Activated CD4-positive, alpha-beta T cell treated with anti-CD3 and anti-CD28 coated beads, Interleukin-2, amount 50 U/mL, for 4 hours (primary cell): ENCODE data around the gene ALDH9A1.
A peak's percentile ranks its signal among the peaks of the same experiment; 100 is the strongest.
"Not testable (repeated sequence)": the region's sequence is repeated elsewhere in the genome, so short reads cannot be mapped to it uniquely, and the experiment has no call there.

ENCODE experiments used
- DNase-seq, 2 experiments: peaks; one replicate each; pipeline ENCODE4 v3.0.0-alpha.2; 2020

ALDH9A1 gene

DNA sequence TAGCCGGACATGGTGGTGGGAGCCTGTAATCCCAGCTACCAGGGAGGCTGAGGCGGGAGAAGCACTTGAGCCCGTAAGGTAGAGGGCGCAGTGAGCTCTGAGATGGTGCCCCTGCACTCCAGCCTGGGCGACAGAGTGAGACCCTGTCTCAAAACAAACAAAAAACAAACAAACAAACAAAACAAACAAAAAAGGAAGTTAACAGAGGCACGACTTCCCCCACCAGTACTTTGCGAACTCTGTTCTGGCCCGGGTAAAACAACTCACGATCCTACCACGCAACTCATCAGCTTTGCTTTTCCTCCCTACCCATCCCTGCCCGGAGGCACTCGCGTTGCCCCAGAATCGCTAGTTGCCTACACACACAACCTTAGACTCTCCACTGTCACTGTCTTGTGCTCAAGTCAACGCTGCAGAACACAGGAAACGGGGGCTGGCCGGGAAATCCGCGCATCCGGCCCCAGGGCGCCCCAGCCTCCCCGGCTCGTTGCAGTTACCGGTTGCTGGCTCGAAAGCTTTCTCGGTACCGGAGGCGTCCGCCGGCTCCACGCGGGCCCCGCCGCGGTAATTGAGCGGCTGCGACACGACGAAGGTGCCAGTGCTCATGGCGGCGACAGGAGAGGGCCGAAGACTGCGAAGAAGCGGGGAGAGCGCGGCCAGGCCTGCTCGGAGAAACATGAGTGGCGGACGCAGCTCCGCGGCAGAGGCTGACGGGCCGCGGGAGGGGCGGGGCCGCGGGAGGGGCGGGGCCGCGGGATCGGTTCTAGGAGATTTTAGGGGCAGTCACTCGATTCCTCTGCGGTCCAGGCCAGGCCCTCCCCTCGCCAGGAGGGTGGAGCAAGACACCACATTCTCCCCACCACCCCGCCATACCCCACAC lies at the start of gene ALDH9A1:
Gene ALDH9A1, minus strand, starts transcription at position 682 of the 880 bp plus-strand sequence. Its CDS starts 4 bp downstream, at position 678.
- DNase-seq: peak; percentile 80 to 81

DNA sequence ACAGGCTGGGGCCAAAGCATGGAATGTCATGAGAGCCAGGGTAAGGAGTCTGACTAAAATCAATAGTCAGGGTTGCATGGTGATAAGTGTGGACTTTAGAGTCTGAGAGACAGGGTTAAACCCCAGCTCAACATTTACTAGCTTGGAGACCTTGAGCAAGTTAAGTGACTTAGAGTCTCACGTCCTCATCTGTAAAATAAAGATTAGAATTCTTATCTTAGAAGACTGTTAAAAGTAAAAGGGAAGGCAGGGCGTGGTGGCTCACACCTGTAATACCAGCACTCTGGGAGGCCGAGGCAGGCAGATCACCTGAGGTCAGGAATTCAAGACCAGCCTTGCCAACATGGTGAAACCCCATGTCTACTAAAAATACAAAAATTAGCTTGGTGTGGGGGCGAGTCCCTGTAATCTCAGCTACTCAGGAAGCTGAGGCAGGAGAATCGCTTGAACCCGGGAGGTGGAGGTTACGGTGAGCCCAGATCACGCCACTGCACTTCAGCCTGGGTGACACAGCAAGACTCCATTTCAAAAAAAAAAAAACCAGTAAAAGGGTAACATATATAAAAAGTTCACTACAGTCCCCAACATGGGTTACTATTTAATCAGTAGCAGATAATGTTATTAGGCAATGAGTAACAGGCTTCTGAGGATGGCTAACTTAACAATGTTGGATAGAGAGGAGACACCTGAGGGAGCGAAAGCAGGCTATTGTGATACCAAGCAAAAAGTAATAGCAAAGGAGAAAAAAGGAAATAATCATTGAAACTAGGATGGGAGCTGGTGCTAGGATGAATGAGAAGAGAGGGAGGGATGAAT lies 49.5 kb upstream of the ALDH9A1 start:
- DNase-seq: no peak

DNA sequence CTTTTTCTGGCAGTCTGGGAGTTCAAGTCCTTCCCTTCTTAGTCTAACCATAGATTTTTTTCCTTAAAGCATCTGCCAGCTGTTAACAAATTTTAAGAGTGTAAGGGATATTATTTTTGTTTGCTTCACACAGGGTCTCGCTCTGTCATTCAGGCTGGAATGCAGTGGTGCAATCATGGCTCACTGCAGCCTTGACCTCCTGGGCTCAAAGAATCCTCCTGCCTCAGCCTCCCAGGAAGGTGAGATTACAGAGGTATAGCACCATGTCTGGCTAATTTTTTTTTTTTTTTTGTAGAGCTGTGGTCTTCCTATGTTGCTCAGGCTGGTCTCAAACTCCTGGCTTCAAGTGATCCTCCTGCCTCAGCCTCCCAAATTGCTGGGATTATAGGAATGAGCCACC lies 46.6 kb upstream of the ALDH9A1 start:
- DNase-seq: not testable (repeated sequence)

DNA sequence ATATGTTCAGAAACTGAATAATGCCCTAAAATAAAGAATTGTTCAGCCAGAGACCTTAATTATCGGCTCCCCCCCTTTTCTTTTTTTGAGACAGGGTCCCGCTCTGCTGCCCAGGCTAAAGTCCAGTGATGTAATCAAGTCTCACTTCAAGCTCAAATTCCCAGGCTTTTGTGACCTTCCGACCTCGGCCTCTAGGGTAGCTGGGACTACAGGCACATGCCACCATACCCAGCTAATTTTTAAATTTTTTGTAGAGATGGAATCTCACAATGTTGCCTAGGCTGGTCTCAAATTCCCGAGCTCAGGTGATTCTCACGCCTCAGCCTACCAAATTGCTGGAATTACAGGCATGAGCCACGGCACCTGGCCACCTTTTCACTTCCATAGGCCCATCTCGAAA lies 43.8 kb upstream of the ALDH9A1 start:
- no peak for DNase-seq

DNA sequence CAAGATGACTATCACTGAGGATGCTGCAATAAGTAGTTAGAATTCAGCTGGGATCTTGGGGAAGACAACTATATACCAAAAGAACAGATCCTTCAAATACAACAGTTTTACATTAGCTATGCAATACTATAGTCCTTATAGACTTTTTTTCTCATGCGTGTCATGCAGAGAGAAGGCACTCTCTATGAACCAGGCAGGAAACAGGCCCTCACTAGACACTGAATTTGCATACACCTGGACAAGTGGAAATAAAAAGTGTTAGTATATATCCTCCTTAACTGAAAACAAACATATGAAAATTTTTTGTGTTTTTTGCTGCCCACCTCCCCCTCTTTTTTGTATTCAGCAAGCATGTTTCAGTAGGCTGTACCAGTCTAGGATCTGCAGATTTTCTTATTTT lies 40.4 kb upstream of the ALDH9A1 start:
- DNase-seq: no peak

DNA sequence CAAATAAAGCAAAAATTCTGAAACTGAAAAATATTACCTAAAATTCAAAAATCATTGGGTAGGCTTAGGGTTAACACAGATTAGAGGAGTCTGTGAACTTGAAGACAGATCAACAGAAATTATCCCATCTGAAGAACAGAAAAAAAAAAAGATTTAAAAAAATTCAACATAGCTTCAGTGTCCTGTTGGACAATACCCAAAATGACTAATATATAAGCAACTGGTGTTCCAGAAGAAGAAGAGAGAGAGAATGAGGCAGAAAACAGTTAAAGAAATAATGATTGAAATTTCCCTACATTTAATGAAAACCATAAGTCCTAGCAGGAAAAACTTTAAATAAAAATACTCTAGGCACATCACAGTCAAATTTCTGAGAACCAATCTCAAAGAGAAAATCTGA lies 38.8 kb upstream of the ALDH9A1 start:
- DNase-seq: no peak

DNA sequence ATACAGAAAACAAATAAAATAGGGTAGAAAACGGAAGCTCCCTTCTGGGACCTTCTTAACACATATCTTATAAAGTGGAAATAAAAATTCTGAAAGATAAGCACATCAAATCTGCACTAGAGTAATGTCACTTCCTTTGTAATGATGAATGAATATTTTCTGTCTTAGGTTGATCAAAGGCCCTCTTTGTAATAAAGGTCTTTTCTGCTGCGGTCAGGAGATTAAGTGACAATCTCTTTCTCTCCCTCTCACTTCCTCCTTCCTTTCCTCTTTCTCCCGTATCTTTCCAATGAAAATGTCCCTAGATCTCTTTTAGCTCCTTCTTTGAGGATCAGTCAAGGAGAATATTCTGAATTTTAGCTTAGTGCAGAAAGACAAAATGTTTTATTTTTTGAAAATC lies 36.5 kb upstream of the ALDH9A1 start:
- no peak for DNase-seq

DNA sequence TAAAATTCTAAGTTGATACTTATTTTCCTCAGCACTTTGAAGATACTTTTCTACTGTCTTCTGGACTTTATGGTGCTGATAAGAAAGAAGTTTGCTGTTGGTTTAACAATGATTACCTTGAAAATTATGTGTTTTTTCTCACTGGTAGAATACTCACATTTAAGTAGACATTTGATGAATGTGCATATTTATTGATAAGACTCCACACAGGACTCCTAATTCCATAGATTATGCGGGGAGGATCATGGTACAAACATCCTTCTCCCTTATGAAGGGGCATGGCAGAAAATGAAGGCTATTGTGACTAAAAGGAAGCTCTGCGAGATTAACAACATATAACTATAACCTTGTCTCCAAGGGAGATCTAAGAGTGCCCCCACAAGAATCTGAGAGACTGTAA lies 28.5 kb upstream of the ALDH9A1 start:
- DNase-seq: no peak

DNA sequence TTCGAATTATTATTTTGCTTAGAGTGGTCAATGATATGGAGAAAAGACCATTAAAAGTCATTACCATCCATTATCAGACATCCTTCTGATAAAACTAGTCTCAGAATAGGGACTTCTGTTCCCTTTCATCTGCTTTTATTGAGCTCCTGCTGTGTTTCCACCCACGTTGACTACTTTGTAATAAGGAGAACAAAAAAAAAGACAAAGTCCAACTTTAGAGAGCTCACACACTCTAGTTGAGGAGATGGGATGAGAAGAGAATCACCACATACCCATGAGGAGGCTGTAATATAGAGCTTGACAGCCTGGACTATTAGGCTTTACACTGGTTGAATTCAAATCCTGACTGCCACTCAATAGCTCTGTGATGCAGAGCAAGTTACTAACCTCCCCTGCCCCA lies 27.8 kb upstream of the ALDH9A1 start:
- no peak for DNase-seq

DNA sequence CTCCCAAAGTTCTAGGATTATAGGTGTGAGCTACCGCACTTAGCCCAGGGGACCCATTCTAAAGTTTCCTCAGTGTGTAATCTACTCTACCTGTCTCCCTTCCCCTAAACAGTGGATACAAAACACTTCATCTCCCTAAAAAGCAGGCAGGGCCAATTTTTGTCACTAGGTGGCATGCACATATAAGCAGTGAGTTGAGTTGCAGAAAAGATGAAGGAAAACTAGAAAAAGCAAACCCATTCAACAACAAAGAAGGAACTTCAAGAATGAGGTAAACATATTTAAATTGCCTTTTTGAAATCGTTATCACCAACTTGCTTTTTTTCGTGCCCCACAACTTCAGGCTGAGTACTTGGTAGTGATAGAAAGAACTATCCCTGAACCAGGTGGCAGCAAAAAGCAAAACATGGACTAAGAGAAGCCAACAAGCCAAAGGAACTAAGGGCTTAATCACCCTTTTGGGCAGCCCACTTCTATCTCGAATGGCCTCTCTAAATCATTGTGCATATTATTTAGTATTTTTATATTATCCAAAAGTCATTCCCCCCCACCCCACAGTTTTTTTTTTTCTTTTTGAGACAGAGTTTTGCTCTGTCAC lies 19.7 kb upstream of the ALDH9A1 start:
- DNase-seq: peak in 1 of 2 experiments; percentile 6

DNA sequence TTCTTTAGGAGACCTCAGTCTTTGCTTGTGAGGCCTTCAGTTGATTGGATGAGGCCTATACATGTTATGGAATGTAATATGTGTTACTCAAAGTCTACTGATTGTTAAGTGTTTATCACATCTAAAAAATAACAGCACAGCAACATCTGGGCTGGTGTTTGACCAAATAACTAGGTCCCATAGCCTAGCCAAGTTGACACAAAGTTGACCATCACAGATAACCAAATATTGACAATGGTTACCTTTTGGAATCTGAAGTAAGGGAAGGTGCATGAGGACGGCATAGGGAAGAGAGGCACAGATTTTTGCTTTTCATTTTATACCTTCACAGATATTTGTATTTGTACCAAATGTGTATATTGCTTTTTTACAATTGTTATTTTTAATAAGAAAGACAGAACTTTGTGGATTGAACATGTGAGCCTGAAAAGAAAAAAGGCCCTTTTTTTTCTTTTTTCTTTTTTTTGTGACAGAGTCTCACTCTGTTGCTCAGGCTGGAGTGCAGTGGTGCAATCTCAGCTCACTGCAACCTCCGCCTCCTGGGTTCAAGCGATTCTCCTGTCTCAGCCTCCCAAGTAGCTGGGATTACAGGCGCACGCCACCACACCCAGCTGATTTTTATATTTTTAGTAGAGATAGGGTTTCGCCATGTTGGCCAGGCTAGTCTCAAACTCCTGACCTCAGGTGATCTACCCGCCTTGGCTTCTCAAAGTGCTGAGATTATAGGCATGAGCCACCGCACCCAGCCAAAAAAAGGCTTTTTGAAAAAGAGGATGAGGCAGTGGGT lies 18.1 kb upstream of the ALDH9A1 start:
- not testable (repeated sequence) for DNase-seq

DNA sequence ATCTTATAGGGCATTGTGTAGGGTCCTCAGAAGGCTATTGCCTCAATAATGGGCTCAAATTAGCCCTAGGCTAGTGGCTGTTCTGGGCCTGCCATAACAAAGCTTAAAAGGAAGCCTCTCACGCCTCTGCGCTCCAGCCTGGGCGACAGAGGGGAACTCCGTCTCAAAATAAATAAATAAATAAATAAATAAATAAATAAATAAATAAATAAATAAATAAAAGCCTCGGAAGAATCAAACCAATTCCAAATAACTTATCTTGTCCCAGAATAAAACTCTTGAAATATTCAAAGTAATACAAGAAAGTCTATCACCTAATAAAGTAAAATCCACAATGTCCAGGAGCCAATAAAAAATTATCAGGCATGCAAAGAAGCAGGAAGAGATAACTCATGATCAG lies 14.4 kb upstream of the ALDH9A1 start:
- DNase-seq: no peak

DNA sequence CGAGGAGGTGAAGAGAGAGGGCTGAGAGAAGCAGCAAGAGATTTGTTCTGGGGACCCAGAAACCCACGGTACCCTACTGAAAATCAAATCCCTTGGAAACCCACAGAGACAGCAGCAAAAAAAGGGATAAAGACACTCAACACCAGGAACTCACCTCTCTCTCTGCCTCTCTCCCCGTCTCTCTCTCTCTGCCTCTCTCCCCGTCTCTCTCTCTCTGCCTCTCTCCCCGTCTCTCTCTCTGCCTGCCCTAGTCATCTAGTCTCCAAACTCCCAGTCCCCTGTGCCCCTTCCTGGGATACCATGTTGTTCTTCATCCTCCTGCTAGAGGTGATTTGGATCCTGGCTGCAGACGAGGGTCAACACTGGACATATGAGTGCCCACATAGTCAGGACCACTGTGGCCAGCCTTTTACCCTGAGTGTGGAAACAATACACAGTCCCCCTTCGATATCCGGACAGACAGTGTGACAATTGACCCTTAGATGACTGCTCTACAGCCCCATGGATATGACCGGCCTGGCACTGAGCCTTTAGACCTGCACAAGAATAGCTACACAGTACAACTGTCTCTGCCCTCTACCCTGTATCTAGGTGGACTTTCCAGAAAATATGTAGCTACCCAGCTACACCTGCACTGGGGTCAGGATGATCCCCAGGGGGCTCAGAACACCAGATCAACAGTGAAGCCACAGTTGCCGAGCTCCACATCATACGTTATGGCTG lies 9.8 kb upstream of the ALDH9A1 start:
- DNase-seq: no peak

DNA sequence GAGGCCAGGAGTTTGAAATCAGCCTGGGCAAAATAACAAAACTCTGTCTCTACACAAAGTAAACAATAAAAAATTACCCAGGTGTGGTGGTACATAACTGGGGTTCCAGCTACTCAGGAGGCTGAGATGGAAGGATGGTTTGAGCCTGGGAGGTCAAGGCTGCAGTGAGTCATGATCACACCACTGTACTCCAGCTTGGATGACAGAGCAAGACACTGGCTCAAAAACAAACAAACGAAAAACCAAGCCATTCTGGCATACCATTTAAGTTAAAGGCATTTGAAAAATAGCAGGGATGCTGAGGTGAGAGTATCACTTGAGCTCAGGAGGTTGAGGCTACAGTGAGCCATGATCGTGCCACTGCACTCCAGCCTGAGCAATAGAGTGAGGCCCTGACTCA lies 5.3 kb upstream of the ALDH9A1 start:
- no peak for DNase-seq

DNA sequence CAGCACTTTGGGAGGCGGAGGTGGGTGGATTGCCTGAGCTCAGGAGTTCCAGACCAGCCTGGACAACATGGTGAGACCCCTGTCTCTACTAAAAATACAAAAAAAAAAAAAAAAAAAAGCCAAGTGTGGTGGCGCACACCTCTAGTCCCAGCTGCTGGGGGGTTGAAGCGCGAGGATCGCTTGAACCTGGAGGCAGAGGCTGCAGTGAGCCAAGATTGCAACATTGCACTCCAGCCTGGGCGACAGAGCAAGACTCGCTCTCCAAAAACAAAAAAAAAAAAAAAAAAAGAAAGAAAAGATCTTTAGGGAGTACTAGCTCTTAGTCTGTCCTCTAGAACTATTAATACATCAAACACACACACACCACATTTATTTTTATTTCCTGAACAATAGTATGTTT lies 3.6 kb upstream of the ALDH9A1 start:
- not testable (repeated sequence) for DNase-seq

DNA sequence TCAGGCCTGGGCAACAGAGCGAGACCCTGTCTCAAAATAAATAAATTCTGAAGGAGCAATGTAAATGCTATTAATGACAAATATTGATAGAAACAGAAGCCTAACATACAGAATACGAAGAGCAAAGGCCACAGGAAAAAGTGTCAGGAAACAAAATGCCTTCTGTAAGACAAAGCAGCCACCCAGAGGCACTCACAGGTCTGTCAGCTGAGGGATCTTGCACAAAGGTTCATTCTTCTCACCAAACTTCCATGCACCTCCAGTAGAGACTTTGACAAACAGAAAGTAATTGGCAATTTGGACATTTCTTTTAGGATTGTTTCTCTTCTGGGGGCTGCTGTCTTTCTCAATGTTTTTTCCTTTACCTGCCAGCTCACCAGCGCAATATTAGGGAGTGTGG lies 1.2 kb upstream of the ALDH9A1 start:
- no peak for DNase-seq

DNA sequence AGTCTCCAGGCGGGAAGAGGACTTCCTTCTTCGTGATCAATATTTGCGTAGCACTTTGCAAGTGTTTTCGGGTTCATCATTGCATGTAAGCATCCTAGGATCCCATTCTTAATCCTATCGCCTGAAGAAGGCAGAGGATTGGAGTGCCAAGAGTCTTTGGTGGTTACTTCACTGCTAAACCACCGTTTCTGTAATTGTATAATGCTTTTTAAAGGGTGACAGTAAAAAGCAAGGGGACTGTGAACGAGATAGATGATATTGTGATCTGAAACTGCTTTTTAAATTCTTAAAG lies 345 bp upstream of the ALDH9A1 start:
- no peak for DNase-seq

DNA sequence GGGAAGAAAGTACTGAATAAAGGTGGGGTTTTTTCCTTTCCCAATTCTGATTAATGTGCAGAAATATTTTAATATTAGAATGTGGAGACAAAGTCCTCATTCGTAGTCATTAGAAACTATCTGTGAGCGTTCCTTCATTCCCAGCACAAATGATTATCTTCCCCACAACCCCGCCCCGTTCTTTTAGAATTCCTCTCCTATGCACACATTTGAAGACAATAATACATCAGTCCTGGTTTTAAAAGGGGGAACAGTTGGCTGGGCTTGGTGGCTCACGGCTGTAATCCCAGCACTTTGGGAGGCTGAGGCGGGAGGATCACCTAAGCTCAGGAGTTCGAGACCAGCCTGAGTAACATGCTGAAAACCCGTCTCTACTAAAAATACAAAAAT lies 876 bp downstream of the ALDH9A1 start:
- no peak for DNase-seq

DNA sequence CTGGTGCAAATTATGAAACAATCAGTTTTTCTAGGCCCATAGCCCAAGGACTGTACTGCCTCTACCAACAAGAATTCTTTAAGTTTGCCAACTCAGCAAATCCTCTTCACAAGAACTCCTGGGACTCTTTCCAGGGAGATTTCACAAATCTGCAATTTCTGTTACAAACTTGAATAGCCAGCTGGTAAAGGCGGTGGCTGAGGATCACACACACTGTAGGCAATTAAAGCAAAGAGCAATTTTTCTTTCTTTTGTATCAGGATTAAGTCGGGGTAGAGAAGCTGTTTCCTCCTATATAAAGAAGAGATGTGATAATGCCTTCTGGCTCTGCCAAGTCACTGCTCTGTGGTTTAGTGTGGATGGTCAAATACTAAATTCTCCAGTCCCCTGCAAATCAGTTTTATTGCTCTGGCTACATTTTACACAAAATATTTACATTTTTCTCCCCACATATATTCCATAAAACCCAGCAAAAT lies 1.7 kb downstream of the ALDH9A1 start:
- DNase-seq: no peak

DNA sequence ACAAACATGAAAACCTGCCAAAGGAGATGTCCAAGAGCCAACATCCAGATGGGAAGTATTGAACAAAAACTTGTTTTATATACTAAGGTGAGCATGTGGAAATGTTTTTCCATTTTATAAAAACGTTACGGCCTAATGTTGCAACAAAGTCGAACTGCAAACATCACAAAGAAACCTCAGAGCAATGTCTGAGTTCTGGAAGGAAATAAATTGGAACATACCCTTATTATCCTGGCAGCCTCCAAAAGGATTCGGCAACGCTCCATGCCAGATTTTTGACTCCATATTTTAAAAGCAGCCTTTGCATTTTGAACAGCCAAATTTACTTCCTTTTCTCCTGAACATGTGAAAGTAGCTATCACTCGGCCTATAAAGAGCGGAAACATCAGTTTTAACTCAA lies 3.3 kb downstream of the ALDH9A1 start:
- DNase-seq: no peak

DNA sequence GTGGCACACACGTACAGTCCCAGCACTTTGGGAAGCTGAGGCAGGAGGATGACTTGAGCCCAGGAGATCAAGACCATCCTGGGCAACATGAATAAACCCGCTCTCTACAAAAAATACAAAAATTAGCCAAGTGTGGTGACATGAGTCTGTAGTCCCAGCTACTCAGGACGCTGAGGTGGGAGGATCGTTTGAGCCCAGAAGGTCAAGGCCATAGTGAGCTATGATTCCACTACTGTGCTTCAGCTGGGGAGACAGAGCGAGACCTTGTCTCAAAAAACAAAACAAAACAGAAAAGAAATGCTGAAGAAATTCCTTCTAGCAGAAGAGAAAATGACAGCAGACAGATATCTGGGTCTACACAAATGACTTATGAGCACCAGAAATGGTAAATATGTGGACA lies 10.3 kb downstream of the ALDH9A1 start:
- no peak for DNase-seq

DNA sequence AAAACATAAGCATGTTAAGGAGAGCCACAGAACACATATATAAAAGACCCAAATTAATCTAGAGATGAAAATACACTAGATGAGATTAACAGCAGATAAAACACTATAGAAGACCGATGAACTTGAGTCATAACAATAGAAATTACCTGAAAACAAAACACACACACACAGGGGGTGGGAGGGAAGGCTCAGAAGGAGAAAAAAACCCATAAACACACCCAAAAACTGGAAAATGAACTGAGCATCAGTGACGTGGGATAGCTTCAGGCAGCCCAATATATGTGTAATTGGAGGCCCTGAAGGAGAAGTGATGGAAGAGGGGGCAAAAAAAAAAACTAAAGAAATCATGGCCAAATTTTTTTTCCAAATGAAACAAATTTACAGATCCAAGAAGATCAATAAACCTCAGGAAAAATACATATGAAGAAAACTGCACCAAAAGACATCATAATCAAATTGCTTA lies 11.4 kb downstream of the ALDH9A1 start:
- DNase-seq: no peak
